SHP77 (cell line): ENCODE results near the gene GSK3B.
"Not testable (repeated sequence)": the region's sequence is repeated elsewhere in the genome, so short reads cannot be mapped to it uniquely, and the experiment has no call there.

Experiments used
- DNase-seq, 2 experiments: peaks; one replicate each; lab custom pipeline; 2025; lab: John Stamatoyannopoulos, UW

Gene GSK3B

DNA sequence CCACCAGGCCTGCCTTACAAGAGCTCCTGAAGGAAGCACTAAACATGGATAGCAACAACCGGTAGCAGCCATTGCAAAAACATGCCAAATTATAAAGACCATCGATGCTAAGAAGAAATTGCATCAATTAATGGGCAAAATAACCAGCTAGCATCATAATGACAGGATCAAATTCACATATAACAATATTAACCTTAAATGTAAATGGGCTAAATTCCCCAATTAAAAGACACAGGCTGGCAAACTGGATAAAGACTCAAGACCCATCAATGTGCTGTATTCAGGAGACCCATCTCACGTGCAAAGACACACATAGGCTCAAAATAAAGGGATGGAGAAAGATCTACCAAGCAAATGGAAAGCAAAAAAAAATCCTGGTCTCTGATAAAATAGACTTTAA is 88.5 kb downstream of the GSK3B start:
- DNase-seq = not testable (repeated sequence)

DNA sequence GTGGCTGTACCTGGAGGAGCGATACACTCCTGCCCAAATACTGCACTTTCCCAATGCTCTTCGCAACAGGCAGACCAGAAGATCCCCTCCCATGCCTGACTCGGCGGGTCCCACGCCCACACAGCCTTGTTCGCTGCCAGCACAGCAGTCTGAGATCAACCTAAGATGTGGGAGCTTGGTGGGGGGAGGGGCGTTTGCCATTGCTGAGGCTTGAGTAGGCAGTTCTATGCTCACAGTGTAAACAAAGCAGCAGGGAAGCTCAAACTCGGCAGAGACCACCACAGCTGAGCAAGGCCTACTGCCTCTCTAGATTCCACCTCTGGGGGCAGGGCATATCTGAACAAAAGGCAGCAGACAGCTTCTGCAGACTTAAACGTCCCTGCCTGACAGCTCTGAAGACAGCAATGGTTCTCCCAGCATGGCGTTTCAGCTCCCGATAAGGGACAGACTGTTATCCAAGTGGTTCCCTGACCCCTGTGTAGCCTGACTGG is 90.2 kb downstream of the GSK3B start:
- not testable (repeated sequence) for DNase-seq

DNA sequence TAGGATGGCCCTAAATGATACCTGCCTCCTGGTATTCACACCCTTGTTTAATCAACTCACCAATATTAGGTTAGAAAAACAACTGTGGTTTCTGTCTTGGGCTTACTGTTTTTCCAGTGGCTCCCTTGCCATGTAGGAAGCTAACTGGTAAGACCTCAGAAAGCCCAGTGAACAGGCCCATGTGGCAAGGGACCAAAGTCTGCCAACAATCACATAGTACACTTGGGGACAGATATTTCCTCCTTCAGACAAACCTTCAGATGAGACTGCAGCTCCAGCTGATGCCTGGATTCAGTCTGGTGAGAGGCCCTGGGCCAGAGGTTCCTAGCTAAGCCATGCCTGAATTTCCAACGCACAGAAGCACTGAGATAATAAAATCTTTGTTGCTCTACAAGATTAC is 96.1 kb downstream of the GSK3B start:
- DNase-seq = no peak

DNA sequence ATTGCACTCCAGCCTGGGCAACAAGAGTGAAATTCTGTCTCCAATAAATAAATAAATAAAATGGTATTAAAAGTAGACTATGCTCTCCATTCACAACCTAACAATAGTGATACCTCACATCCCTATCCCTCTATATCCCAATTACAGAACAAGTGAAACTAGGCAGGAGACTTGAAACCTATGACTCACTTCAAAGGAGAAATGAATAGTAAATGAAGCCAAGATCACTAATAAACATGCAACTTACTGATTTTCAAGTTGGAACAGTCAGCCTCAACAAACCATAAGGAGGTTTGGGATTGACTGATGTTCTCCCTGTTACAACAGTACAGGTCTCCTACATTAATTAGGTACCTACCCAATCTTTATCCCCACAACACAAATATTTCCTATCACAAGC is 103.4 kb downstream of the GSK3B start:
- DNase-seq = no peak

DNA sequence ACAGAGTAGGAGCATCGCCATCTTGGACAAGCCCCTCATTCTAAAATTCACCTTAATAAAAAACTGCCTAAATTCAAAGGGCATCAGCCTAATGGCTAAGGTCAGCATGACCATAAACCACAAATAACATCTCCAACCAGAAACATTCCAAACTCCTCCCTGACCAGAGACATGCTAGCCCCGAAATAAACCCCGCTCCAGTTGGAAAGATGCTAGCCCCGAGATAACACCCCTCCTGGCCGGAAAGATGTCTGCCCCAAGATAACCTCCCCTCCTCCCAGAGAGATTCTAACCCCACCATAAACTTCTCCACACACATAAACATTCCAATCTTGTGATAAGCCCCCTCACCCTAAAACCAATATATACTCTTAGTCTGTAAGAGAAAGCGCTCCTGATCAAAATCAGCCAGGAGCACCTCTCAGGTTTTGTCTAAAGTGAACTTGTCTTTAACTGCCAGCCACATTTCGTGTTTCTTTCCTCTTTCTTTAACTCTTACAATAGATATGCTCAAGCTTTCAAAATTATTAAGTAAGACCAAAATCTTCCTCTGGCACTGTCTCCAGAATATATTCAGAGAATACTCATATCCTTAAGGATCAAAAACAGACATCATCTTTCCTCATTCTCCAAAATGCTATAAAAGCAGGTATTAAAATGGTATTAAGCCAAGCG is 104.1 kb downstream of the GSK3B start:
- DNase-seq = no peak

DNA sequence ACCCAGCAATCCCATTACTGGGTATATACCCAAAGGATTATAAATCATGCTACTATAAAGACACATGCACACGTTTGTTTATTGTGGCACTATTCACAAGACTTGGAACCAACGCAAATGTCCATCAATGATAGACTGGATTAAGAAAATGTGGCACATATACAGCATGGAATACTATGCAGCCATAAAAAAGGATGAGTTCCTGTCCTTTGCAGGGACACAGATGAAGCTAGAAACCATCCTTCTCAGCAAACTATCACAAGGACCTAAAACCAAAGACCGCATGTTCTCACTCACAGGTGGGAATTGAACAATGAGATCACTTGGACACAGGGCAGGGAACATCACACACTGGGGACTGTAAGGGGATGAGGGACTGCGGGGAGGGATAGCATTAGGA is 107.4 kb downstream of the GSK3B start:
- not testable (repeated sequence) for DNase-seq

DNA sequence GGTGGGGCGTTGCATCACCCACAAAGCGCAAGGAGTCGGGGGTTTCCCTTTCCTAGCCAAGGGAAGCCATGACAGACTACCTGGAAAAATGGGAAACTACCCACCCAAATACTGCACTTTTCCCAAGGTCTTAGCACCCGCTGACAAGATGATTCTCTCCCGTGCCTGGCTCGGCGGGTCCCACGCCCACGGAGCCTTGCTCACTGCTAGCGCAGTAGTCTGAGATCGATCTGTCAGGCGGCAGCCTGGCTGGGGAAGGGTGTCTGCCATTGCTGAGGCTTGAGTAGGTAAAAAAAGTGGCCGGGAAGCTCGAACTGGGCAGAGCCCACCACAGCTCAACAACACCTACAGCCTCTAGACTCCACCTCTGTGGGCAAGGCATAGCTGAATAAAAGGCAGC is 112.9 kb downstream of the GSK3B start:
- DNase-seq = no peak

DNA sequence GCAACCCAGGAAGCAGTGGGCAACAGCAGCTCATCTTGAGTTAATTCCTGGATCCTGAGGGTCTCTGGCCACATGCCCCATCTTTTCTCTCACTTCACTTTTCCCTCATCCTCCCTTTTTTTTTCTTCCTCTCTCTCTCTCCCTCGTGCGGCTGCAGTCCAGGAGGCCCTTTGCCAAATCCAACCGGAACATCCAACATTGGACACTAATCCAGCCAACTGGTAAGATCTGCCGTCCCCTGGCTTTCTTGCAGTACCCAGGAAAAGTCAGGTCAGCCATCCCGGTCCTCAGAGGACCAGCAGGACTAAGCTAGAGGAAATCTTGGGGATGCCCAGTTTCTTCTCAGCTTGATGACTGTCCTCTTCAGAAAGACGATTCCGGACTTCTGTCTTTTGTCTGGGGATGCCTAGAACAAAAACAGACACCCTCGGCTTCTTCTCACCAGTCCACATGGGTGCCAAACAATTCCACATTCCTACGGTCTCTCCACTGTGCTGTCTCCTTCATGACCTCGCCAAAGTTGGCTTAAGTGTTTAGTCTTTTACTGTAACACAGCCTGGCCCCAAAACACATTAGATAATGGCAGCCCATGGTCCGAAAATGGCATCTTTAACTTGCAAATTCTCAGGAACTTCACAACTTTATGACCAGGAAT is 115.6 kb downstream of the GSK3B start:
- DNase-seq = no peak

DNA sequence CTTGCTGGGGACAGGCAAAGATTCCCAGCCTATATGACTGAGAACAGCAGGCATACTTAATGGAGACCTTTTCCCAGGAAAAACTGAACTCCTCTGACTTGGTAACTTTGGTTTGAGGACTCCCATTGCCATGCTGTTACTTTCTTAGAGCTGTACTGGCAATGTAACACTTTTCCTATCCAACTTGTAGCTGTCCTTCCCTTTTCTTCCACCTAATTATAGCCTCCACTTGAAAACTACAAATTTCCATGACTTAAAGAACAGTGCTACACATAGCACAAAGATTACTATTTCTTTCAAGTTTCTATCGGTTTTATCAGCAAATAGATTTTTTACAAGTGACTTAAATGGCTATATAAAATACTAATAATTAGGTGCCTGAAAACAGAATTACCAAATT is 116.9 kb downstream of the GSK3B start:
- DNase-seq = no peak

DNA sequence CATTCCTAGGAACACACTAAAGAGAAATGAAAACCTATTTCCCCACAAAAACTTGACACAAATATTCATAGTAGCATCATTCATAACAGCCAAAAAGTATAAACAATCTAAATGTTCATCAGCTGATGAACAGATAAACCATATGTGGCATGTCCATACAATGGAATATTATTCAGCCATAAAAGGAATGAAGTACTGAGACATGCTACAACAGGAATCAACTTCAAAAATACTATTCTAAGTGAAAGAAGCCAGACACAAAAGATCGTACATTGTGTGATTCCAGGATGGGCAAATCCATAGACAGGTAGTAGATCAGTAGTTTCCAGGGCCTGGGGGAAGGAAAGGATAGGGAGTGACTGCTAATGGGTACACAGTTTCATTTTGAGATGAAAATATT is 118.0 kb downstream of the GSK3B start:
- no peak for DNase-seq

DNA sequence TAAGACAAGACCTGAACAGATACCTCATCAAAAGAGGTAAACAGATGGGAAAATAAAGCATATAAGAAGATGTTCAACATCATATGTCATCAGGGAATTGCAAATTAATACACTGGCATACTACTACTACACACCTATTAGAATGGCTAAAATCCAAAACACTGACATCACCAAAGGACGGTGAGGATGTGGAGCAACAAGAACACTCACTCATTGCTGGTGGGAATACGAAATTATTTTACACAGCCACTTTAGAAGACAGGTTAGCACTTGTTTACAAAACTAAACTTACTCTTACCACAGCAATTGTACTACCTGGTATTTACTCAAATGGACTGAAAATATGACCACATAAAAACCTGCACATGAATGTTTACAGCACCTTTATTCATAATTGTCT is 119.6 kb downstream of the GSK3B start:
- DNase-seq = no peak

DNA sequence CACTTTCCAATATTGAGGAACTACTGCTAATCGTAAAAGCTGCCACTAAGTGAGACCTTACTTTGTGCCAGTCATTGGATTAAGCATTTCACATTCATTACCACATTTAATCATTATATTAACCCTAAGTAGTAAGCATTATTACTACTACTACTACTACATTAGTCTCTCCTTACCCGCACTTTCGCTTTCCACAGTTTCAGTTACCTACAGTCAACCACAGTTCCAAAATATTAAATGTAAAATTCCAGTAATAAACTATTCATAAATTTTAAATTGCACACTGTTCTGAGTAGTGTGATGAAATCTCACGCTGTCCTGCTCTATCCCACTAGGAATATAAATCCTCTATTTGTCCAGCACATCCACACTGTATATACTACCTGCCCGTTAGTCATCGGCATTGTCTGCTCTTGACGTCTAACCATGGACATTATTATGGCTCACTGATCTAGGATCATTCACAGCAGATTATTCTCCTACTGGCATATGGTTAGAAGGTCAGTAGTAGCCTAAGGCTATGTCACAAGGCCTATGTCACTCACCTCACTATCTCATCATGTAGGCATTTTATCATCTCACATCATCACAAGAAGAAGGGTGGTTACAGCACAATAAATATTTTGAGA is 121.1 kb downstream of the GSK3B start:
- no peak for DNase-seq

DNA sequence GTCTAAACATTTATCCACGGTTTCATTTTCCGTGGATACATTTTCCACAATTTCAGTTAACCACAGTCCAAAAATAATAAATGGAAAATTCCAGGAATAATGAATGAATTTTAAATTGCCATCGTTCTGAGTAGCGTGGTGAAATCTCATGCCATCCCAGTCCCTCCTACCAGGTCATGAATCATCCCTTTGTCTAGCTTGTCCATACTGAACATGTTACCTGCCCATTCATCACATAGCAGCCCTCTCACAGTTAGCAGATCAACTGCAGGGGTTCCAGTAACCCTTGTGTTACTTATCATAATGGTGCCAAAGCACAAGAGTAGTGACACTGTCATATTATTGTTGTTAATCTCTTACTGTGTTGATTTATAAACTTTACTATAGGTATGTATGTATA is 124.5 kb downstream of the GSK3B start:
- DNase-seq = no peak

DNA sequence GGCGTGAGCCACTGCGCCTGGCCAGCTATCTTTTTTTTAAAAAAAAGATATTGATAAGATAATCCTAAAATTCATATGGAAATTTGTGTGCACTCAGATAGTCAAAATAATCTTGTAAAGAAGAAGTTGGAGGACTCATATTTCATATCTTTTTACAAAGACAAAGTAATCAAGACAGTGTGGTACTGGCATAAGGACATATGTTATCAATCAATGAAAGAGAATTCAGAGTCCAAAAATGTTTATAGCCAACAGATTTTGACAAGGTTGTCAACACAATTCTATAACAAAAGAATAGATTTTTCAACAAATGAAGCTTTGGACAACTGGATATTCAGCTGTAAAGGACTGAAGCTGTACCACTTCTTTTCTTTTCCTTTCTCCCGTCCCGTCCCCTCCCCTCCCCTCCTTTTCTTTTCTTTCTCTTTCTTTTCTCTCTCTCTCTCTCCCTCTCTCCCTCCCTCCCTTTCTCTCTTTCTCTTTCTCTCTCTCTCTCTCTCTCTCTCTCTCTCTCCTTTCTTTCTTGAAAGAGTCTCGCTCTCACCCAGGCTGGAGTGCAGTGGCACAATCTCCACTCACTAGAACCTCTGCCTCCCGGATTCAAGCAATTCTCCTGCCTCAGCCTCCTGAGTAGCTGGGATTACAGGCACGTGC is 126.8 kb downstream of the GSK3B start:
- DNase-seq = no peak

DNA sequence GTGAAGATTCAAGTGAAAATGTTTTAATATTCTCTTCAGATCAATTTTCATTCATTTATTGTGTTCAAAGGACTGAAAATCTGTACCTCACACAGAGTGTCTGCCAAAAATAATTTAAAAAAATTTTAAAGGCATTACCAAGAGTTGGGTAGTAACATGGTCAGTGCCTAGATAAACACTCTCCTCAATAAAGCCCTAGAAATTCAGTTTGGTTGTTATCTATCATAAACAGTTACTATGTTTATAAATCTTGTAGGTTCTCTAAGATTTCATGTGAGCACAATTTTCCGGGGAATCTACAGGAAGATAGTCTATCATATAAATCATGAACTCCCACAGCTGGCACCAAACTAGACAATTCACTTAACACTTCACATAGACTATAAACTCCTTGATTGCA is 128.6 kb downstream of the GSK3B start:
- DNase-seq = no peak

DNA sequence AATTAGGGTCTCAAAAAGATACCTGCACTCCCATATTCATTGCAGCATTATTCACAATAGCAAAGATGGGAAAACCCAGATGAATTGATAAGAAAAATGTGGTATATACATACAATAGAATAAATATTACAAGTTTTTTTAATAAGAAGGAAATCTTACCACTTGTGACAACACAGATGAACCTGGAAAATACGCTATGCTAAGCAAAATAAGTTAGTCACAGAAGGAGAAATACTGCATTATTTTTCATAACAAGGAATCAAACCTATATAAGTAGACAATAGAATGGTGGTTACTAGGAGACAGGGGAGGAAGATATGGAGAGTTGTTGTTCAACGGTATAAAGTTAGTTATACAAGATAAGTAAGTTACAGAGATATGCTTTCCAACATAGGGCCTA is 130.0 kb downstream of the GSK3B start:
- DNase-seq = no peak

DNA sequence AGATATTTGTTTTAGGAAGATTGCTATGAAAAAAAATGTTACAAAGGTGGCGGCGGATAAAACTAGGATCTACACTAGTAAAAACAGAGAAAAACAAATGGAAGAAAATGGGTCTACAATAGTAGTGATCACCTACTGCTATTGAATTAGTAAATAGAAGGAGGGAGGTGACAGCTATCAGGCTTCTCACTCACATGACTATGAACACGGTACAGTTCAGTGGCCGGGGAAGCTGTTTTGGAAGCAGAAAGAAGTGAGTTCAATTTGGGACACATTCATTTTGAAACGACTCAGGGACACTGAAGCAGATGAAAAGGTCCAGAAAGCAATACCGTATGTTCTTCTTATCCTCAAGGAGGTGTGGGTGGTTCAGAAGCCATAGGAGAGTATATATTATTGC is 138.3 kb downstream of the GSK3B start:
- DNase-seq = no peak

DNA sequence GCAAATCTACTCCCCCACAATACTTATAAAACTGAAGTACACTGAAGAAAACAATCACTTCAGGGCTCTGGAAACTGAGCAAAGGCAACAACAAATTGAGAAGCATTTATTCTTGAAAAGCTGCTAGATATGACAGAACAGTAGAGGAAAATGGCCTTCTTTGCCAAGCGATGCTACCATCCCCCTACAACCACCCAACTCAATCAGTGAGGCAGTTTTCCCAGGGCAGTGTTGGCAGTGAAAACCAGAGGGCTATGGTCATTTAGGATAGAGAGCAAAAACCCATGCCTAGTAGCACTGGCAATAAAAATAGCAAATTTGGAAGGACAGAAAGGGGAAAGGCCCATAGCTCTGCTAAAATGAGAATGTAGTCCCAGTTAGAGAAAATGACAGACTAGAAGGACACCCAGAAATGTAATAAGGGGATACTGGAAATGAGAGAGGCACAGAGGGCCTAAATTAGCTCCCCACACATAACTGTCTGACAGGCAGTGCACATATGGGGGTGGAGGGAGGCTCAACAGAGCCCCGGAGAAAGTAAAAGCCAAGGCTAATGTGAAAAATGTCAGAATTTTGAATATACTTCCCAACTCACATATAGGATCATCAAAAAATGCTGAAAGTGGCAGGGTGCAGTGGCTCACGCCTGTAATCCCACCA is 143.5 kb downstream of the GSK3B start:
- no peak for DNase-seq

DNA sequence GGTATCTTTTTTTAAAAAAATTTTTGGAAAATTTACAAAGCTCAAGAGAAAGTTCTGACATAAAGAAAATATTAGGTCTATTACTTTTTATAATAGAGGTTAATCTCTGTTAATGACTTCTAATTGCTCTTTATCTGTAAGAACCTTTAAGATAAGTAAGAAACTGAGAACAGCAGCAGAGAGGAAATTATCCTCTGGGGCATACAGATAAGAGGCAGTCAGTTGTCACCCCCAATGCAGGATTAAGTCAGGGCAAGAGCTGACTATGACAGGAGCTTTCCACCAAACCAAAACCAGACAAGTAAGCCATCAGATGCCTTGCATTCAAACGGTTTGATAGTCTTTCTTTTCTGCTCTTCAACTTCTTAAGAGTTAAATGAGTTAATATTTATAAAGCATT is 149.0 kb downstream of the GSK3B start:
- no peak for DNase-seq

DNA sequence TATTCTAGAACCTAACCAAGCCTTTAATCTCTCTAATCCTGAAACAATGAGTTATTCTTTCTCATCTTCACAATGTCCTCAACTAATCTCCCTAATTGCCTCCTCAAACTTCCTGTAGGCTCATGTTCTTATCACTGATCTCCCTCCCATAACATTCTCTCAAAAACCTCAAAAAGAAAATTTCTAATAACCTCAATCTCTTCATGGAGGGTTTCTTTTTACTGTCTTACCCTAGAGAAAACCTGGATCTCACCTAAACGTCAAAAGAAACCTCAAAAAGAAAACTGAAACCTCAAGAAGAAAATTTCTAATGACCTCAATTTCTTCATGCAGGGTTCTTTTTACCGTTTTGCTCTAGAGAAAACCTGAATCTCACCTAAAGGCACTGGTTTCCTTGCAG is 150.2 kb downstream of the GSK3B start:
- no peak for DNase-seq

DNA sequence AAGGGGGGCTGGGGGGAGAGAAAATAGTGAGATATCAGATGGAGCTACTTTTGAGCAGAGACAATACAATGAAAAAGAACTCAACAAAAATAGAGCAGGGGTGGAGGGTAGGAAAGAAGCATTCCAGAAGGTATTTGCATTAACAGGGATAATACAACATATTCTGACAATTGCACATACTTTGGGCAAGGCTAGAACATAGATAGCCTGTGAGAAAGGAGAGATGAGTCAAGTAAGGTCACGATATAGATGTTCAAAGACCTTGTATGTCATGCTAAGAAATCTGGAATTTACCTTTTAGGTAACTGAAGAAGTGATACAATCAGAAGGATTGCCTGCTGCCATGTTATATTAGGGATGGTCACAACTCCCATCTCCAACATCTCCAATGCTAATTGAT is 155.2 kb downstream of the GSK3B start:
- DNase-seq = no peak

DNA sequence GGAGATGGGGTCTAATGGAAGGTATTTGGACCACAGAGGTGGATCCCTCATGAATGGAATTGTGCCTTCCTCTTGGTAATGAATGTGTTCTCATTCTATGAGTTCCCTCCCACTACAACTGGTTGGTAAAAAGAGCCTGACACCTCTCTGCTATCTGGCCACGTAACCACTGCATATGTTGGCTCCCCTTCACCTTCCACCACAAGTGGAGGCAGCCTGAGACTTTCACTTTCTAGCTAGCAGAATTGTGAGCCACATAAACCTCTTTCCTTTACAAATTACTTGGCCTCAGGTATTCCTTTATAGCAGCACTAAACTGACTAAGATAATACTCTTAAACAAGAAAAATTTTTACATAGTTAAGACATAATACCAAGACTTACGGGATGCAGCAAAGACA is 157.0 kb downstream of the GSK3B start:
- DNase-seq = no peak
